Measurements from ENCODE around the gene KLHL13. TPM values are rescaled to one million over a fixed set of nuclear protein-coding genes. Genes with fewer than 3 reads are reported as not detected.

Gene KLHL13
- polyA plus RNA-seq, 6 donors from 2014 or later, result 0.27 TPM; not detected in 5

- no peaks in the 10 kb centered on the region for H3K4me1 Mint-ChIP-seq
- DNase-seq (no peak), ATAC-seq (ENCODE audit: low read depth in 2 of 2) (no peak)
- peaks cover 0 to 15% (median 0%) of the 10 kb centered on the region in 7 donors for H3K9me3 Mint-ChIP-seq
- no peaks in the 10 kb centered on the region for H3K27me3 Mint-ChIP-seq
- H3K36me3 Mint-ChIP-seq, result no peaks in the 10 kb centered on the region
- H3K4me3 Mint-ChIP-seq, result no peak overlapping the region
- no peak overlapping the region for H3K27ac Mint-ChIP-seq
These were observed 119.6 kb downstream of the KLHL13 start for GRCh38 chrX:117996918-117997480.

GRCh38 chrX:117996408-117996807 is 120.2 kb downstream of the KLHL13 start:
- no peaks in the 10 kb centered on the region for H3K27me3 Mint-ChIP-seq
- no peak for DNase-seq
- no peak overlapping the region for H3K27ac Mint-ChIP-seq
- peaks cover 0 to 13% (median 0%) of the 10 kb centered on the region in 7 donors for H3K9me3 Mint-ChIP-seq
- H3K4me3 Mint-ChIP-seq, result no peak overlapping the region
- no peaks in the 10 kb centered on the region for H3K4me1 Mint-ChIP-seq
- H3K36me3 Mint-ChIP-seq, result no peaks in the 10 kb centered on the region
- no peak for ATAC-seq (ENCODE audit: low read depth in 2 of 2)

- peaks cover 0 to 13% (median 0%) of the 10 kb centered on the region in 7 donors for H3K9me3 Mint-ChIP-seq
- H3K36me3 Mint-ChIP-seq, result no peaks in the 10 kb centered on the region
- no peak for DNase-seq
- no peak overlapping the region for H3K27ac Mint-ChIP-seq
- no peak overlapping the region for H3K4me3 Mint-ChIP-seq
- no peaks in the 10 kb centered on the region for H3K27me3 Mint-ChIP-seq
- H3K4me1 Mint-ChIP-seq, result no peaks in the 10 kb centered on the region
- no peak for ATAC-seq (ENCODE audit: low read depth in 2 of 2)
These were observed 121.2 kb downstream of the KLHL13 start for GRCh38 chrX:117995378-117995777.

GRCh38 chrX:117992192-117992723 is 124.4 kb downstream of the KLHL13 start:
- ATAC-seq (ENCODE audit: low read depth in 2 of 2), result no peak
- H3K4me1 Mint-ChIP-seq, result no peaks in the 10 kb centered on the region
- no peaks in the 10 kb centered on the region for H3K27me3 Mint-ChIP-seq
- H3K4me3 Mint-ChIP-seq, result no peak overlapping the region
- peaks cover 0 to 4% (median 0%) of the 10 kb centered on the region in 7 donors for H3K9me3 Mint-ChIP-seq
- H3K36me3 Mint-ChIP-seq, result no peaks in the 10 kb centered on the region
- DNase-seq, result no peak
- H3K27ac Mint-ChIP-seq, result peak overlapping the region in 1 of 6 donors; percentile 79

GRCh38 chrX:117990438-117990837 is 126.2 kb downstream of the KLHL13 start:
- no peaks in the 10 kb centered on the region for H3K36me3 Mint-ChIP-seq
- H3K9me3 Mint-ChIP-seq, result peaks cover 0 to 4% (median 0%) of the 10 kb centered on the region in 7 donors
- DNase-seq (no peak), ATAC-seq (ENCODE audit: low read depth in 2 of 2) (no peak)
- no peaks in the 10 kb centered on the region for H3K27me3 Mint-ChIP-seq
- no peak overlapping the region for H3K27ac Mint-ChIP-seq
- no peaks in the 10 kb centered on the region for H3K4me1 Mint-ChIP-seq
- H3K4me3 Mint-ChIP-seq, result no peak overlapping the region

GRCh38 chrX:117989512-117989911 is 127.1 kb downstream of the KLHL13 start:
- no peaks in the 10 kb centered on the region for H3K4me1 Mint-ChIP-seq
- DNase-seq, result no peak
- no peak overlapping the region for H3K27ac Mint-ChIP-seq
- ATAC-seq (ENCODE audit: low read depth in 2 of 2), result no peak
- no peaks in the 10 kb centered on the region for H3K36me3 Mint-ChIP-seq
- no peak overlapping the region for H3K4me3 Mint-ChIP-seq
- H3K9me3 Mint-ChIP-seq, result peaks cover 0 to 4% (median 0%) of the 10 kb centered on the region in 7 donors
- no peaks in the 10 kb centered on the region for H3K27me3 Mint-ChIP-seq

- Mint-ChIP-seq H3K36me3 (no peaks in the 10 kb centered on the region), H3K9me3 (no peaks in the 10 kb centered on the region), H3K27ac (no peak overlapping the region), H3K27me3 (no peaks in the 10 kb centered on the region), H3K4me1 (no peaks in the 10 kb centered on the region), H3K4me3 (no peak overlapping the region)
- DNase-seq (no peak), ATAC-seq (ENCODE audit: low read depth in 2 of 2) (no peak)
These were observed 129.2 kb downstream of the KLHL13 start for GRCh38 chrX:117987373-117987772.

GRCh38 chrX:117985241-117985640 is 131.4 kb downstream of the KLHL13 start:
- no peaks in the 10 kb centered on the region for H3K36me3 Mint-ChIP-seq
- ATAC-seq (ENCODE audit: low read depth in 2 of 2), result no peak
- no peaks in the 10 kb centered on the region for H3K9me3 Mint-ChIP-seq
- no peaks in the 10 kb centered on the region for H3K4me1 Mint-ChIP-seq
- no peaks in the 10 kb centered on the region for H3K27me3 Mint-ChIP-seq
- no peak overlapping the region for H3K27ac Mint-ChIP-seq
- no peak overlapping the region for H3K4me3 Mint-ChIP-seq
- DNase-seq, result no peak

GRCh38 chrX:117982694-117983392 is 133.8 kb downstream of the KLHL13 start:
- DNase-seq (no peak), ATAC-seq (ENCODE audit: low read depth in 2 of 2) (no peak)
- Mint-ChIP-seq H3K9me3 (peaks cover 0 to 3% (median 0%) of the 10 kb centered on the region in 7 donors), H3K4me1 (no peaks in the 10 kb centered on the region), H3K27me3 (no peaks in the 10 kb centered on the region), H3K4me3 (no peak overlapping the region), H3K36me3 (no peaks in the 10 kb centered on the region), H3K27ac (no peak overlapping the region)

- Mint-ChIP-seq H3K4me1 (no peaks in the 10 kb centered on the region), H3K36me3 (no peaks in the 10 kb centered on the region), H3K4me3 (no peak overlapping the region), H3K27me3 (no peaks in the 10 kb centered on the region), H3K9me3 (peaks cover 0 to 3% (median 0%) of the 10 kb centered on the region in 7 donors), H3K27ac (no peak overlapping the region)
- no peak for DNase-seq
- ATAC-seq (ENCODE audit: low read depth in 2 of 2), result no peak
These were observed 138.2 kb downstream of the KLHL13 start for GRCh38 chrX:117978402-117978801.

- H3K4me1 Mint-ChIP-seq, result no peaks in the 10 kb centered on the region
- peaks cover 0 to 3% (median 0%) of the 10 kb centered on the region in 7 donors for H3K9me3 Mint-ChIP-seq
- DNase-seq (no peak), ATAC-seq (ENCODE audit: low read depth in 2 of 2) (no peak)
- no peaks in the 10 kb centered on the region for H3K36me3 Mint-ChIP-seq
- no peak overlapping the region for H3K27ac Mint-ChIP-seq
- no peaks in the 10 kb centered on the region for H3K27me3 Mint-ChIP-seq
- no peak overlapping the region for H3K4me3 Mint-ChIP-seq
These were observed 139.1 kb downstream of the KLHL13 start for GRCh38 chrX:117977526-117977925.

GRCh38 chrX:117973110-117973807 is 143.4 kb downstream of the KLHL13 start:
- Mint-ChIP-seq H3K27me3 (no peaks in the 10 kb centered on the region), H3K4me3 (no peak overlapping the region), H3K4me1 (no peaks in the 10 kb centered on the region), H3K27ac (no peak overlapping the region), H3K9me3 (peaks cover 0 to 2% (median 0%) of the 10 kb centered on the region in 7 donors), H3K36me3 (no peaks in the 10 kb centered on the region)
- ATAC-seq (ENCODE audit: low read depth in 2 of 2), result no peak
- DNase-seq, result no peak

- DNase-seq (no peak), ATAC-seq (ENCODE audit: low read depth in 2 of 2) (no peak)
- H3K36me3 Mint-ChIP-seq, result no peaks in the 10 kb centered on the region
- no peaks in the 10 kb centered on the region for H3K27me3 Mint-ChIP-seq
- no peaks in the 10 kb centered on the region for H3K9me3 Mint-ChIP-seq
- no peak overlapping the region for H3K4me3 Mint-ChIP-seq
- no peaks in the 10 kb centered on the region for H3K4me1 Mint-ChIP-seq
- H3K27ac Mint-ChIP-seq, result no peak overlapping the region
These were observed 143.9 kb downstream of the KLHL13 start for GRCh38 chrX:117972711-117973109.

- H3K27me3 Mint-ChIP-seq, result no peaks in the 10 kb centered on the region
- H3K9me3 Mint-ChIP-seq, result peaks cover 0 to 3% (median 0%) of the 10 kb centered on the region in 7 donors
- no peak for DNase-seq
- H3K4me3 Mint-ChIP-seq, result no peak overlapping the region
- no peak overlapping the region for H3K27ac Mint-ChIP-seq
- no peaks in the 10 kb centered on the region for H3K36me3 Mint-ChIP-seq
- no peaks in the 10 kb centered on the region for H3K4me1 Mint-ChIP-seq
- ATAC-seq (ENCODE audit: low read depth in 2 of 2), result no peak
These were observed 146.8 kb downstream of the KLHL13 start for GRCh38 chrX:117969782-117970181.

Data from naive B cell (primary cell).